PC-9 (cell line): ENCODE data around the gene BLZF1.

Source experiments
- CTCF ChIP-seq: fragments of 200-600 bp; sonication (generic); conservative IDR thresholded peaks from 2 replicates; pipeline ENCODE4 v1.6.1; 2017; ENCODE audit warnings: mixed run types, antibody characterized with exemption, mild to moderate bottlenecking, moderate library complexity
- EZH2 ChIP-seq: fragments of 200-600 bp; sonication (generic); IDR thresholded peaks from 2 replicates; pipeline ENCODE4 v1.8.0; 2017; ENCODE audit warnings: antibody characterized with exemption, low read depth

DNA sequence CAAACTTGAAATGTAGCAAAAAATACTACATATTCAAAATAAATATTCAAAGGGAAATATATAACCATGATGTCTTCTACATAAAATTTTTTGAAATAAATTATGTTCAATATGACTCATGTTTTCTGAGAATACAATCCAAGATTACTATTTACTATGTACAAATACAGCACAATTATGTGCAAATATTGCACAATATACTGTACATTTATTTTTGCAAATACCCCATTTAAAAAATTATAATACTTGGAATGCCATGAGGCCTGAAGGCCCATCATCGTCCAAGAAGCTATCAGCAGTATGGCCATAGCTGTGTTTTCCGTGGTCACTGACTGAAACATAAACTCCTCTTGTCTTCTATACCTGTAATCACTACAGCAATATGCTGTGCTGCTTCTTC lies 47.0 kb downstream of the BLZF1 start:
- no peak for TF ChIP-seq CTCF
- no peak for TF ChIP-seq EZH2
